Activated naive CD8-positive, alpha-beta T cell treated with anti-CD3 and anti-CD28 coated beads, Interleukin-2, amount 10 ng/mL, durations not matched to agents 7 days and 5 days (primary cell): Measurements from ENCODE around the gene NPAS3. TPM values are rescaled to one million over a fixed set of nuclear protein-coding genes. Genes with fewer than 3 reads are reported as not detected.

ENCODE experiments used
- ATAC-seq: fragments of 150-1000 bp; cut with Tn5 transposase; one replicate; pipeline ENCODE4 v1.10.0; 2021; ENCODE audit warnings: low read depth, moderate library complexity
- POLR2A ChIA-PET: fragments of 350-600 bp; sonication (Branson Sonifier 250); formaldehyde crosslinking; loops from one replicate; lab custom pipeline; 2021; ENCODE audit warnings: antibody characterized with exemption; lab: Charles Lee
- DNase-seq: peaks from one replicate; pipeline ENCODE4 v3.0.0; 2021
- H3K27ac Mint-ChIP-seq: one replicate; pipeline ENCODE4 v1.8.0; 2022; ENCODE audit warnings: mild to moderate bottlenecking, mixed read lengths
- H3K27me3 Mint-ChIP-seq: one replicate; pipeline ENCODE4 v1.8.0; 2022; ENCODE audit warnings: mild to moderate bottlenecking, moderate library complexity, mixed read lengths
- H3K36me3 Mint-ChIP-seq: one replicate; pipeline ENCODE4 v1.8.0; 2021; ENCODE audit warnings: mild to moderate bottlenecking, mixed read lengths
- H3K4me1 Mint-ChIP-seq: one replicate; pipeline ENCODE4 v1.8.0; 2021; ENCODE audit warnings: mixed read lengths
- H3K4me3 Mint-ChIP-seq: one replicate; pipeline ENCODE4 v1.8.0; 2022; ENCODE audit warnings: mild to moderate bottlenecking, moderate library complexity, mixed read lengths
- H3K9me3 Mint-ChIP-seq: one replicate; pipeline ENCODE4 v1.8.0; 2021; ENCODE audit warnings: mixed read lengths
- total RNA-seq, 2 experiments: library from RNA; stranded (reverse); gene quantifications; one replicate each; pipeline ENCODE4 v1.2.3, GENCODE V29; 2021

Gene NPAS3
- total RNA-seq, 2 experiments from 2014 or later = not detected

DNA sequence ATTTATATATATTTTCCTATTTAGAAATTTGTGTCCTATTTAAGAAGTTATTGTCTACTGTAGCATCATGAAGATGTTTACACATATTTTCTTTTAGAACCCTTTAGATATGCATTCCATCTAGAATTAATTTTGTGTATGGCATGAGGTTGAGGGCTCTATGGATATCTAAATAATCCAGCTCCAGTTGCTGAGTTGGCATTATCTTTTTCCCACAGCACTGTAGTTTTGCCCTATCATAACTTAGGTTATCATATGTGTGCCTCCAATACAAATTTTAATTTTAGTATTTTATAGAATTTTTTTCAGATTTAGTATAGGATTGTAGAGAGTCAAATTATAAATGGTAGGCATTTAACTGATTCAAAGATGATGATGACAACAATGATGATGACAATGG lies 159.3 kb downstream of the NPAS3 start:
- Mint-ChIP-seq H3K36me3 (no peaks in the 10 kb centered on the region), H3K4me1 (no peaks in the 10 kb centered on the region), H3K27ac (no peak overlapping the region), H3K9me3 (peaks cover 1% of the 10 kb centered on the region), H3K27me3 (no peaks in the 10 kb centered on the region), H3K4me3 (no peak overlapping the region)
- ATAC-seq (no peak), DNase-seq (no peak)
- POLR2A ChIA-PET = no interaction called here

DNA sequence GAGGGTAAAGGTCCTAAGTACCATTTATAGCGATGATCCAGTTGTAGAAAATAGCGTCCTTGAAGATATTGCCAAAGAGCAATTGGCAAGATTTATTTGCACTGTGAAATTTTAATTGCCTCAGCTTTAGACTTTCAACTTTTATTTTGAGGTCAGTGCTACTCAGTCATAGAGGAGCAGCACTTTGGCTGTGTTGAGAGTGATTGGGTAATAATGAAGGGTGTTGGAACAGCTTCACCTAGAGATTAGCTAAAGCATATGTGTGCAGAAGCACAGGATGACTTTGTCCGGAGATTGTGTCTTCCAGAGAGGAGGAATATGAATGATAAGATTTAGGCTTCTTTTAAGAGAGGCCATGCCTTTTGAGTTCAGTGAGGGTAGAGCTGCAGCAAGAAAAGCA lies 164.8 kb downstream of the NPAS3 start:
- H3K4me1 Mint-ChIP-seq = no peaks in the 10 kb centered on the region
- DNase-seq = no peak
- H3K27me3 Mint-ChIP-seq = no peaks in the 10 kb centered on the region
- H3K36me3 Mint-ChIP-seq = no peaks in the 10 kb centered on the region
- ATAC-seq = no peak
- no peak overlapping the region for H3K27ac Mint-ChIP-seq
- POLR2A ChIA-PET = no interaction called here
- H3K4me3 Mint-ChIP-seq = no peak overlapping the region
- no peaks in the 10 kb centered on the region for H3K9me3 Mint-ChIP-seq

DNA sequence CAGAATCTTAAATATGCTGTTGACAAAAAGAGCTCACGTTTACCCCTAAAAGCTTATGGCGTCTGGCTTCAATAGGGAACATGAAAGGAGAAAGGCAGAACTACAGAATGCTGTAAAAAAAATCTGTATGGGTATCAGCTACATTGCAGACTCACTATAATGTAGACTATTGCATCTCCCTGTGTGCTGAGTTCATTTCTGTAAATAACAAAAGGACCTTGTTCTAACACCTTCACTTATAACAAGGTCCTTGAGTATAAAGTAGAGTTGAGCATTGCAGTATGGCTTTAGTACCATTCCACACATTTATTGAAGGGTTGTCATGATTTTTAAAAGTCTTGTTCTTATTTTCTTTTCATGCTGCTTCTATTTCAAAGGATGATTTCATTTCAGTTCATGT lies 165.3 kb downstream of the NPAS3 start:
- Mint-ChIP-seq H3K4me3 (no peak overlapping the region), H3K27me3 (no peaks in the 10 kb centered on the region), H3K9me3 (no peaks in the 10 kb centered on the region), H3K27ac (no peak overlapping the region), H3K4me1 (no peaks in the 10 kb centered on the region), H3K36me3 (no peaks in the 10 kb centered on the region)
- no peak for ATAC-seq
- POLR2A ChIA-PET = no interaction called here
- no peak for DNase-seq

DNA sequence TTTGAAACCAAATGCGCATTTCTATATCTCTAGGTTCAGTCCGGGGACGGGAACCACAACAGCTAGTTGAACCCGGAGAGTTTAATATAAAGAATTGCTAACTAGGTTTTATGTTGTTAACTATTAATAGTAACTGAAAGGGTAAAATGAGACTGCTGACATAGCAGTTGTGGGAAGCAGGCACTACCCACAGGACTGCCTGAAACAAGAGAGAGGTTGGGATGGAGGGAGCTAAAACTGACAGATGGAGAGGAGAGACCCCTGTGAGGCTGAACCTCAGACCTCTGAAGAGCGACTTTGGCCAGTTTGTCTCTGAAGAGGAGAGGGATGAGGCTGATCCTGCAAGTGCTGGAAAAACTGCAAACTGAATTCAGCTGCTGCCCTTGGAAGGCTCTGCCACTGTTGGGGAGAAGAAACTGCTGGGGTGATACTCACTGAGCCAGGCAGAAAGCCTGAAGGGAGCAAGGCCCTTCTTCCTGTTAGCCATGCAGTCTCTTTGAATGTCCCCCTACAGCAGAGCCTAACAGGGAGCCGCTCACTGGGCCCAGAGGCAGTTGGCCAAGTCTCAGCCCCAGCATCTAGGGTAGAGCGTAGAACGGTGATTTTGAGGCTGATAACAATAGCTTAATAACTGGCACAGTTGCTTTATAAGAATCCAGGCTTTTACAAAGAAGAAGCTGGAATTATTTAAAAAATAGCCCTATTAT lies 172.2 kb downstream of the NPAS3 start:
- H3K4me3 Mint-ChIP-seq = no peak overlapping the region
- no peak overlapping the region for H3K27ac Mint-ChIP-seq
- POLR2A ChIA-PET = no interaction called here
- H3K27me3 Mint-ChIP-seq = no peaks in the 10 kb centered on the region
- ATAC-seq (no peak), DNase-seq (no peak)
- no peaks in the 10 kb centered on the region for H3K36me3 Mint-ChIP-seq
- H3K4me1 Mint-ChIP-seq = no peaks in the 10 kb centered on the region
- H3K9me3 Mint-ChIP-seq = peaks cover 3% of the 10 kb centered on the region

DNA sequence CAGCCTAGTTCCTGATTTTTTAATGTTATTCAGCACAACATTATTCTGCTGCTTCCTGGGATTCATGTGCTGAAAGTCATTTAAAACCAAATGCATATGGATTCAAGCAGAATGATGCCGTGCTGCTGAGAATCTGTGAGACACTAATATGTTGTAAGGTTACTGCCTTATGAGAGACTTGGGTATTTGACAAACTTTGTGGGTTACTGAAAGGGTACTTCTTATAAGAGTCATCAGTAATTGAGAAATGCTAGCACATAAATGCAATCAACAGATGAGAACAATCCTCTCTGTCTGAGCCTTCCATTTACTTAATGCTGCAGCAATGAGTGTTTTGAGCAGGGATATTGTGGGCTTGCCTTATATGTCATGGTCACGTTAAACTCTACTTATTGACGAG lies 175.7 kb downstream of the NPAS3 start:
- no peaks in the 10 kb centered on the region for H3K36me3 Mint-ChIP-seq
- no peak for DNase-seq
- ATAC-seq = no peak
- POLR2A ChIA-PET = no interaction called here
- no peaks in the 10 kb centered on the region for H3K27me3 Mint-ChIP-seq
- H3K9me3 Mint-ChIP-seq = peaks cover 3% of the 10 kb centered on the region
- no peak overlapping the region for H3K4me3 Mint-ChIP-seq
- no peaks in the 10 kb centered on the region for H3K4me1 Mint-ChIP-seq
- no peak overlapping the region for H3K27ac Mint-ChIP-seq

DNA sequence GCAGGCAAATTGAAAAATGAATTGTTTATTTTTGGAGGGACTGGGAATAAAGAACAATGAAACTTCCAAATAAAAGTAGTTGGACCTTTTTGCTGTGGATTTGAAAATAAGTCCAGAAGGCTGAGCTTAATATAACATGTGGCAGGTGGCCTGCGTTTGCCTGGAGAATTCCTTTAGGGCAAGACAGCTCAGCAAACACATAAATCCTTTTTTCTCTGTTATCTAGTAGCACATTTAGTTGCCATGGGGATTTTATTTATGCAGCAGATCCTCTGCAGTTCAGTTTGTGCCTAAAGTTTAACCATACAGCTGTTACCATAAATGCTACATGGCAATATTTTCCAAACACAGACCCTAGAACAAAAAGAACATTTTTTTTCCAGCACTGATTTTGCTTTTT lies 180.0 kb downstream of the NPAS3 start:
- ATAC-seq (no peak), DNase-seq (no peak)
- no peaks in the 10 kb centered on the region for H3K4me1 Mint-ChIP-seq
- H3K9me3 Mint-ChIP-seq = peaks cover 4% of the 10 kb centered on the region
- no peaks in the 10 kb centered on the region for H3K27me3 Mint-ChIP-seq
- no peaks in the 10 kb centered on the region for H3K36me3 Mint-ChIP-seq
- no peak overlapping the region for H3K4me3 Mint-ChIP-seq
- POLR2A ChIA-PET = no interaction called here
- H3K27ac Mint-ChIP-seq = no peak overlapping the region

DNA sequence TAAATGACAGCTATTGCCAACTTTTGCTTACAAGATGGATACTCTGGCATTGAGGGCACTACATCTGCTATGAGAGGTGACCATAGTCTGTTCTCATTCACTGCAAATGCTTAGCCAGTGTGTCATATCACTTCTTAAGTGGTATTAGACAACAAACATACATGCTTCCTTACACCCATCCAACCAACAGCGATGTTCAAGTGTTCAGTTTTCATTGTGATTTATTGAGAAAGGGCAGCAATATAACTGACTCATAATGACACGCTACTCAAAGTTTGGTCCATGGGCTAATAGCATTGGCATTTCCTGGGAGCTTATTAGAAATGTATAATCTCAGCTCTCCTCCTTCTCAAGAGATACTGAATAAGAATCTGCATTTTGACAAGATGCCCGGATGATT lies 181.7 kb downstream of the NPAS3 start:
- no peak overlapping the region for H3K27ac Mint-ChIP-seq
- DNase-seq (no peak), ATAC-seq (no peak)
- H3K27me3 Mint-ChIP-seq = no peaks in the 10 kb centered on the region
- POLR2A ChIA-PET = no interaction called here
- H3K4me1 Mint-ChIP-seq = no peaks in the 10 kb centered on the region
- H3K36me3 Mint-ChIP-seq = no peaks in the 10 kb centered on the region
- peaks cover 4% of the 10 kb centered on the region for H3K9me3 Mint-ChIP-seq
- no peak overlapping the region for H3K4me3 Mint-ChIP-seq

DNA sequence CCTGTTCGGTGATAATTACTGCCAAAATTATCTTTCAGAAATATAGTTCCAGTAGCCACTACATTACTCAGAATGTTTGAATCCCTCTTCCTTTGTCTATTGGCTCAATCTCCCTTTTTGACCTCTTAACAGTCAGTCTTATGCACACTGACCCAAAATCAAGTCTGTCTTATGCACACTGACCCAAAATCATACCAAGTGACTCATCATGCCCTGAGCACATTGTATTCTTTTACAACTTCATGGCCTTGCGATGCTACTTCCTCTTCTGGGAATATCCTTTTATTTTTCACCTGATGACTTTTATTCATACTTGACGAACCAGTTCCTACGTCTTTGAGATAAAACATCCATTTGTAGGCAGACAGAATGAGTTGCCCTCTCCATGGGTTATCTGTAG lies 182.3 kb downstream of the NPAS3 start:
- Mint-ChIP-seq H3K9me3 (peaks cover 4% of the 10 kb centered on the region), H3K27ac (no peak overlapping the region), H3K27me3 (no peaks in the 10 kb centered on the region), H3K4me3 (no peak overlapping the region), H3K4me1 (no peaks in the 10 kb centered on the region), H3K36me3 (no peaks in the 10 kb centered on the region)
- DNase-seq (no peak), ATAC-seq (no peak)
- POLR2A ChIA-PET = no interaction called here

DNA sequence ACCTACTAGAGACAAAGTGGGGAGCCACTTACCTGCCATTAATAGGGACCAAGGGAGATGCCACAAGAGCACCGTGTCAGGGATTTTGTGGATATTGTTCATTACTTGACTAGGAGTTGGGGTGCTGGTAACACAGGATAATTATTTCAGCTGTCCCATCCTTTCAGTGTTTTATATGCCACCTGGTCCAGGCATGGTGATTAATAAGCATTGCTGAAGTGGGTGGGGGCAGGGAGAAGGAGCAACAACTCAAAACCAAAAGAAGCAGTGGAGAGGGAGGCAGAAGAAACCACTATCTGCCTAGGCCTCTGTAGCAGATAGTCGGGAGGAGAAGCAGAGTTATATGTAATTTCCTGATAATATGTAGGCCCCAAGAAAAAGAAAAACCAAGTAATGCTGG lies 184.6 kb downstream of the NPAS3 start:
- H3K4me3 Mint-ChIP-seq = no peak overlapping the region
- no peaks in the 10 kb centered on the region for H3K27me3 Mint-ChIP-seq
- H3K9me3 Mint-ChIP-seq = peaks cover 4% of the 10 kb centered on the region
- no peaks in the 10 kb centered on the region for H3K4me1 Mint-ChIP-seq
- DNase-seq (no peak), ATAC-seq (no peak)
- POLR2A ChIA-PET = no interaction called here
- H3K36me3 Mint-ChIP-seq = no peaks in the 10 kb centered on the region
- H3K27ac Mint-ChIP-seq = no peak overlapping the region

DNA sequence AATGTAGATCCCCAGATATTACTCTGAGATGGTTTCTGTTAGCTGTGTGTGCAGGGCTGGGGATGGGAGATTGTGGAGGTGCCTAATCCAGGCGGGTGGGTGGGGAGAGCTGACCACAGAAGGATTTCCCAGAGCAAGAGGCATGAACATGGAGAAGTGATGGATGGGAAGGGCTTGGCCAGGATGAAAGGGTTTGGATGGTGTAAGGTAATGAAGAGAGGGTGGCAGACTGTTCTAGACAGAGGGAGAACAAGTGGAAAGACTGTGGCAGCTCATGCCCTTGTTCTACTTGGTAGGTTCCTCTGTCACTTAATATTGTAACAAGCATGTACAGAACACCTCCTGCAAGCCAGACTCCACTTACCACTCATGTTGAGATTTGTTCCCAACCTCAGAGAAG lies 187.8 kb downstream of the NPAS3 start:
- no peak for ATAC-seq
- Mint-ChIP-seq H3K4me3 (no peak overlapping the region), H3K36me3 (no peaks in the 10 kb centered on the region), H3K9me3 (peaks cover 4% of the 10 kb centered on the region), H3K4me1 (no peaks in the 10 kb centered on the region), H3K27ac (no peak overlapping the region), H3K27me3 (no peaks in the 10 kb centered on the region)
- POLR2A ChIA-PET = no interaction called here
- DNase-seq = no peak

DNA sequence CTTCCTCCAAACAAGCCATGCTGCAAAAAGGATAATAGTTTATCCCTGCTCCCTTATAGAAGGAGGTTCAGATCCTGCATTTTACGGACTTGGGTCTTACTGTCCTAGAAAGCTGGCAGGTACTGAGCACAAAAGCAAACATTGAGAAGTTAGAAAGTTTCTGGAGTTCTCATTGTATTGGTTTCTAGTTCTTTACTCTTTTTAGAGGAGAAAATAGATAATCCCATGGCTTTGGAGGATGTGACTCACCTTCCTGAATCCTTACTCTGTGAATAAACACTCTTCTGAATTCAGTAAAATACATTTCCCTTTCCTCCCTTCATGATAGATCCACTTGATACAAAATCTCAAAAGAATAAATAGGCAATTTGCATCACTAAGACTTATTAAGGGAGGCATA lies 188.9 kb downstream of the NPAS3 start:
- no peaks in the 10 kb centered on the region for H3K27me3 Mint-ChIP-seq

DNA sequence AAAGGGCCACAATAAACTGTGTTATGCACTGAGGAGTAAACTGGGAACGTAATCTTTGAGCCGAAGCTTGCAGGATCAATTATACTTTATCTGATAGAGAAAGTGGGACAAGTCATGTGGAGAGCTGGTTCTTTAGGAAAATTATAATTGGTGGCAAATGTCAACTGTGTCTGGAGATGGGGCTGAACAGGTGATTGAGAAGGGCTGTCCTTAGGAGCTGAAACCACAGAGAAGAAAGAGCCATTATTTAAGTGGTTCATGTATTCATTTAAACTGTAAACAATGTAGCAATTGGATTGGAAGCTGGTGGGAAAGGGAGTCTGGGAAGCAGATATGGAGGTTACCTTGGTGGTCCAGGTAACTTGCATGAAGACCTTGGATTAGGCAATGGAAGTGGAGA lies 193.1 kb downstream of the NPAS3 start:
- POLR2A ChIA-PET = no interaction called here
- Mint-ChIP-seq H3K4me1 (no peaks in the 10 kb centered on the region), H3K27me3 (no peaks in the 10 kb centered on the region), H3K9me3 (peaks cover 6% of the 10 kb centered on the region), H3K27ac (no peak overlapping the region), H3K36me3 (no peaks in the 10 kb centered on the region), H3K4me3 (no peak overlapping the region)
- no peak for DNase-seq
- ATAC-seq = no peak

More for the DNA sequence above, 188.9 kb downstream of the NPAS3 start:
- no peak overlapping the region for H3K27ac Mint-ChIP-seq
- no peak for ATAC-seq
- H3K9me3 Mint-ChIP-seq = peaks cover 10% of the 10 kb centered on the region
- DNase-seq = no peak
- no peaks in the 10 kb centered on the region for H3K4me1 Mint-ChIP-seq
- POLR2A ChIA-PET = no interaction called here
- no peak overlapping the region for H3K4me3 Mint-ChIP-seq
- H3K36me3 Mint-ChIP-seq = no peaks in the 10 kb centered on the region

DNA sequence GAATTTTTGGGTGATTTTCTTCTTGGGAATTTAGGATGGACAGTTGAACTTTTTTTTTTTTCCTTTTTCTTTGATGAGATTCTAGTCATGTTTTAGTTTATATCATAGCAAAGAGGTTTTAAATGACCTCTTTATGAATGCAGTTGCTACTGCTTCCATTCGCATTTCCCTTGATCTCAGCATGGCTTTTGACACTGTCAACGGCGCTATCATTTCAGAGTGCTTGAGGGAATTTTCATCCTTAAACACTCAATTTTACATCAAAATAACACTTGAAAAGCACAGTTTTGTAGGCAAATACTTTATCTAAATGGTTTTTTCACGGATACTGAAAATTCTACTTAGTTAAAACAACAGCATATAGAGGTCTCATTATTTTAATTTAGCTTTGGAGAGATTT lies 195.5 kb downstream of the NPAS3 start:
- POLR2A ChIA-PET = no interaction called here
- H3K27me3 Mint-ChIP-seq = no peaks in the 10 kb centered on the region
- H3K4me3 Mint-ChIP-seq = no peak overlapping the region
- H3K27ac Mint-ChIP-seq = no peak overlapping the region
- no peaks in the 10 kb centered on the region for H3K36me3 Mint-ChIP-seq
- no peaks in the 10 kb centered on the region for H3K4me1 Mint-ChIP-seq
- DNase-seq (no peak), ATAC-seq (no peak)
- peaks cover 6% of the 10 kb centered on the region for H3K9me3 Mint-ChIP-seq

DNA sequence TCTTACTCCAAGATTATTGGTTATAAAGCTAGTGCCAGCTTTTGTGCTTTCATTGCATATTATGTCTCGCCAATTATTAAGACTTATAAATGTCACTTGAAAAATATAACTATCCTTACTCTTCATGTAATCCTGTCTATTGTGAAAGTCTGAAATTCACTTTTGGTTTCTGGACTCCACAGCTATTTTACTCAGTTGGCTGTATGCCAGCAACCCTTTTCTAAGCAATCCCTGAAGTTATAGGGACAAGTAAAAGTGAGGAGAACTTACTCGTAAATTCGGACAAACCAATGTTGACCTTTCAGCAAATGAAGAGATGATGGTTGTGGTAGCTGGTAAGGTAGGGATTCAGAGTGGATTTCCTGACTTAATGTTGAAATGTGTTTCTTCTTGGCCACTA lies 196.3 kb downstream of the NPAS3 start:
- ATAC-seq = no peak
- peaks cover 6% of the 10 kb centered on the region for H3K9me3 Mint-ChIP-seq
- POLR2A ChIA-PET = no interaction called here
- no peak overlapping the region for H3K4me3 Mint-ChIP-seq
- H3K27ac Mint-ChIP-seq = no peak overlapping the region
- H3K4me1 Mint-ChIP-seq = no peaks in the 10 kb centered on the region
- DNase-seq = no peak
- H3K36me3 Mint-ChIP-seq = no peaks in the 10 kb centered on the region
- H3K27me3 Mint-ChIP-seq = no peaks in the 10 kb centered on the region
